HG02973 (cell line): Measurements from ENCODE around the gene PHKA2.
"Not testable (repeated sequence)": the region's sequence is repeated elsewhere in the genome, so short reads cannot be mapped to it uniquely, and the experiment has no call there.

Experiments used
- ATAC-seq: cut with Tn5 transposase; IDR thresholded peaks from one replicate; pipeline ENCODE4 v1.9.1; 2021; ENCODE audit warnings: moderate library complexity; ENCODE audit not compliant: unreplicated experiment

PHKA2 gene

GRCh38 chrX:18983666-18984380, at the start of gene PHKA2:
PHKA2 (minus strand) TSS chrX:18984114; CDS start chrX:18983932, 182 bp downstream.
- peak; percentile 35 for ATAC-seq

- ATAC-seq: no peak
Measured at GRCh38 chrX:19030805-19031204, 46.9 kb upstream of the PHKA2 start.

- ATAC-seq: no peak
Measured at GRCh38 chrX:19028560-19028959, 44.6 kb upstream of the PHKA2 start.

GRCh38 chrX:19024366-19024765, 40.5 kb upstream of the PHKA2 start:
- no peak for ATAC-seq

GRCh38 chrX:19019996-19020395, 36.1 kb upstream of the PHKA2 start:
- no peak for ATAC-seq

- ATAC-seq: no peak
Measured at GRCh38 chrX:19017271-19017670, 33.4 kb upstream of the PHKA2 start.

GRCh38 chrX:19016614-19017013, 32.7 kb upstream of the PHKA2 start:
- not testable (repeated sequence) for ATAC-seq

GRCh38 chrX:19007868-19008267, 24.0 kb upstream of the PHKA2 start:
- no peak for ATAC-seq

- ATAC-seq: no peak
Measured at GRCh38 chrX:19007011-19007410, 23.1 kb upstream of the PHKA2 start.

GRCh38 chrX:19005909-19006308, 22.0 kb upstream of the PHKA2 start:
- ATAC-seq: no peak

GRCh38 chrX:19003756-19004155, 19.8 kb upstream of the PHKA2 start:
- no peak for ATAC-seq

- ATAC-seq: no peak
Measured at GRCh38 chrX:18998653-18999052, 14.7 kb upstream of the PHKA2 start.

GRCh38 chrX:18997916-18998315, 14.0 kb upstream of the PHKA2 start:
- no peak for ATAC-seq

- ATAC-seq: no peak
Measured at GRCh38 chrX:18996536-18996935, 12.6 kb upstream of the PHKA2 start.

- ATAC-seq: no peak
Measured at GRCh38 chrX:18995221-18995620, 11.3 kb upstream of the PHKA2 start.

GRCh38 chrX:18994713-18995112, 10.8 kb upstream of the PHKA2 start:
- ATAC-seq: no peak

- ATAC-seq: no peak
Measured at GRCh38 chrX:18992829-18993228, 8.9 kb upstream of the PHKA2 start.

GRCh38 chrX:18985186-18985435, 1.2 kb upstream of the PHKA2 start:
- ATAC-seq: no peak

- ATAC-seq: peak; percentile 87
Measured at GRCh38 chrX:18984381-18985185, 669 bp upstream of the PHKA2 start.

- ATAC-seq: no peak
Measured at GRCh38 chrX:18981124-18981807, 2.6 kb downstream of the PHKA2 start.

GRCh38 chrX:18980262-18980661, 3.7 kb downstream of the PHKA2 start:
- not testable (repeated sequence) for ATAC-seq

GRCh38 chrX:18974993-18975392, 8.9 kb downstream of the PHKA2 start:
- ATAC-seq: no peak
